Measurements from ENCODE around the gene PRAMEF1. TPM values are rescaled to one million over a fixed set of nuclear protein-coding genes. Genes with fewer than 3 reads are reported as not detected.

PRAMEF1 gene
- total and polyA plus RNA-seq, 2 of the 8 experiments (the other 6 are each of a cell fraction or from before 2014, with no cell fraction given) = not detected

DNA sequence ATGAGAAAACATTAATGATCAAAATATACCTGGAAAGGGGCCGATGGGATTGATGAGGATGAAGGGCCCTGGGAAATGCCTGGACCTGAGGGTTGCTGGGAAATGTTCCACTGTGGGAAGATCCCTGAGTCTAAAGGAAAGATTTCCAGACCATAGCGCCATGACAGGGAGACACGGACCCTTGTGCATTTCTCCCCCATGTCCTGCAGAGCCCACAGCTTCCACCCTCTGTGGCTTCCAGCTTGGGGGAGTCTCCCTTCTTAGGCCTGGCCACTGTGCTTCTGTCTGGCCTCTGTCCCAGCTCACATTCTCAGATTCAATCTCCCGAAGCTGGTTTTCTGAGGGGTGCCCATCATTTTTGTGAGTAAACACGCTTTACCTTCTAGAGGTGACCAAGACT lies 18.7 kb upstream of the PRAMEF1 start:
- CTCF ChIA-PET (ENCODE audit: partially characterized antibody) = interaction anchor here (0.7 to 2.4 kb wide), 4 partner anchors 8 to 30 kb away, joined by 3 to 7 read pairs (median 3); no protein-coding TSS in a partner anchor
- DNase-seq (ENCODE audit: low read depth in 1 of 2, low spot score in 2 of 2) = no peak

More for the DNA sequence above, 18.7 kb upstream of the PRAMEF1 start:
- Histone ChIP-seq H3K4me3 (ENCODE audit: extremely low read depth in 1 of 4, insufficient read depth in 2 of 4, low read depth in 3 of 4, low read length in 4 of 4) (no peak overlapping the region), H3K9me3 (ENCODE audit: insufficient read depth in 2 of 2, low read depth in 1 of 2, low read length in 1 of 2) (no peaks in the 10 kb centered on the region), H2AFZ (ENCODE audit: low read length) (no peak overlapping the region), H3K23ac (ENCODE audit: insufficient read length) (no peak overlapping the region), H3K56ac (replicated peaks; ENCODE audit: insufficient read length, low read depth, low read length) (no peak overlapping the region), H2BK20ac (ENCODE audit: low read length) (no peak overlapping the region), H3K4ac (replicated peaks; ENCODE audit: insufficient read length, low read depth, low read length) (no peak overlapping the region), H3K36me3 (ENCODE audit: control insufficient read depth in 2 of 4, insufficient read depth in 4 of 4, low read length in 3 of 4) (no peaks in the 10 kb centered on the region; a peak in 1 of 8 replicates), H2BK5ac (ENCODE audit: low read depth, low read length) (no peak overlapping the region), H3K4me2 (ENCODE audit: insufficient read depth in 1 of 2, low read depth in 2 of 2, low read length in 2 of 2) (no peak overlapping the region), H3K4me1 (replicated peaks in 1 of 4; ENCODE audit: control insufficient read depth in 3 of 4, insufficient read depth in 4 of 4, low read length in 3 of 4) (no peaks in the 10 kb centered on the region), H4K91ac (replicated peaks; ENCODE audit: insufficient read length, low read length) (no peak overlapping the region), H2BK12ac (ENCODE audit: low read depth, low read length) (no peak overlapping the region), H3K79me1 (ENCODE audit: low read depth, low read length) (no peaks in the 10 kb centered on the region), H2BK120ac (replicated peaks; ENCODE audit: low read depth, low read length) (no peak overlapping the region), H3K27ac (ENCODE audit: low read depth, low read length) (no peak overlapping the region), H4K8ac (ENCODE audit: extremely low read depth, insufficient read depth, low read length) (no peak overlapping the region), H3K14ac (ENCODE audit: insufficient read length) (no peak overlapping the region), H4K5ac (ENCODE audit: insufficient read length, low read depth, low read length) (no peak overlapping the region), H3K23me2 (ENCODE audit: low read depth, low read length) (no peaks in the 10 kb centered on the region), H4K20me1 (replicated peaks in 1 of 2; ENCODE audit: control insufficient read depth in 1 of 2, insufficient read depth in 2 of 2, low read length in 2 of 2) (no peaks in the 10 kb centered on the region), H3K9ac (replicated peaks in 1 of 4; ENCODE audit: extremely low read depth in 1 of 4, low read depth in 3 of 4, low read length in 3 of 4) (no peak overlapping the region), H2BK15ac (ENCODE audit: low read length) (no peak overlapping the region), H3K79me2 (ENCODE audit: control insufficient read depth in 1 of 2, insufficient read depth in 2 of 2, low read length in 2 of 2) (no peaks in the 10 kb centered on the region), H3K27me3 (replicated peaks in 1 of 4; ENCODE audit: control insufficient read depth in 3 of 4, extremely low read depth in 1 of 4, insufficient read depth in 3 of 4, low read length in 3 of 4) (no peaks in the 10 kb centered on the region), H2AK5ac (ENCODE audit: low read depth, low read length) (no peak overlapping the region), H3K18ac (ENCODE audit: extremely low read depth, low read length) (no peak overlapping the region)
- no peak for FAIRE-seq
- no peak for TF ChIP-seq TCF12 (IDR thresholded peaks at IDR 0.05; ENCODE audit: low read depth, low read length)
- TF ChIP-seq GTF2F1 (IDR thresholded peaks at IDR 0.05; ENCODE audit: borderline replicate concordance, low read depth, low read length) = no peak
- no peak for TF ChIP-seq PHF8 (conservative IDR thresholded peaks at IDR 0.05; ENCODE audit: low read depth, low read length)
- WGBS, 2 experiments (ENCODE audit: extremely low coverage in 1 of 2, insufficient coverage in 1 of 2, insufficient read length in 1 of 2, insufficient replicate concordance in 2 of 2, low coverage in 1 of 2, low lambda C conversion rate in 2 of 2, missing lambda C conversion rate in 1 of 2) = 96% methylated on average over 5 of the region's 5 CpGs; no CpG with 5 or more reads in 1 of the 2 experiments
- POLR2A ChIA-PET (ENCODE audit: partially characterized antibody) = no interaction called here
